Bronchial epithelial cell (primary cell): ENCODE results near the gene ATP1B2. TPM values are rescaled to one million over a fixed set of nuclear protein-coding genes. Genes with fewer than 3 reads are reported as not detected.

Experiments used
- DNase-seq: peaks from one replicate; pipeline ENCODE4 v3.0.0-alpha.2; 2010; ENCODE audit warnings: low read depth
- FAIRE-seq: peaks from 2 replicates; lab custom pipeline; 2011; peaks lifted over from hg19 to GRCh38; lab: Jason Lieb, UNC
- H3K27me3 ChIP-seq: 2 replicates; pipeline ENCODE4 v1.5.1; 2011; ENCODE audit warnings: low read length; ENCODE audit not compliant: control insufficient read depth, insufficient read depth
- H3K36me3 ChIP-seq: 2 replicates; pipeline ENCODE4 v1.5.1; 2011; ENCODE audit warnings: low read length; ENCODE audit not compliant: control insufficient read depth, insufficient read depth
- H3K4me3 ChIP-seq: 2 replicates; pipeline ENCODE4 v1.5.1; 2011; ENCODE audit warnings: mild to moderate bottlenecking, low read depth, low read length, control low read depth
- CTCF ChIP-seq: IDR thresholded peaks from 2 replicates; pipeline ENCODE4 v1.5.1; 2011; ENCODE audit warnings: mild to moderate bottlenecking, moderate library complexity, low read length, control low read depth, inconsistent platforms; ENCODE audit not compliant: insufficient read depth, severe bottlenecking
- total RNA-seq: library from RNA; depleted of rRNA; stranded (reverse); fragments of >200 nt; gene quantifications from 2 replicates; pipeline ENCODE4 v1.2.1, GENCODE V29; 2014

The ATP1B2 gene
- total RNA-seq, 1 donor from 2014 or later: not detected

DNA sequence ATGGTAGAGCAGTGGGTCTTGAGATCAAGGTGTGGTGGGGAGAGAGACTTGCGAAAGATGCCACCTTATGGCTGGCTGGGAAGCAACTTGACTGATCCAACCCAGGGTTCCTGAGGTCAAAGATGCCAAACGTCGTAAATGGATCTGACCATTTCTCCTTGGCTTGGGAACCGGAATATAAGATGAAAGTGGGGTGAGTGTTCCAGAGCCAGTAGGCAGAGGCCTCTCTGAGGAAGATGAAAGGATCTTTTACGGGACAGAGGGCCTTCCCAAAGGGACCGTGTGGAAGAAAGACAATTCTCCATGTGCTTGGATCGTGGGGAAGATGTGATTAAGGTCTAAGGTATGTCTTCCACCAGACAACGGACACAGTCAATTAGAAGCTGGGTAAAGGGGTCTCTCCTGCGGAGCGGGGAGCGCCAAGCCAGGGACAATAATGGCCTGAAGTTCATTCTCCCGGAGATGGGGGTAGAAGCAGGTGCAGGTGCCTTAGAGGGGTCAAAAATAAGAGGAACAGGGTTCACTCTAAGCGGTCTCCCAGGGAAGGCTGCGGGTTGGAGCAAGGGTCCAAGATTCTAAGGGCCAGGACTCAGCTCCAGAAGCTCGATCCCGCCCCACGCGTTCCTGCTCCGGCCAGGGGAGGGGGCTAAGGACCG, 36.8 kb upstream of the ATP1B2 start:
- TF ChIP-seq CTCF: peak; percentile 1
- DNase-seq (peak; percentile 41), FAIRE-seq (no peak)
- Histone ChIP-seq H3K36me3 (peaks cover 3% of the 10 kb centered on the region), H3K27me3 (no peaks in the 10 kb centered on the region), H3K4me3 (peak overlapping the region; percentile 91)

DNA sequence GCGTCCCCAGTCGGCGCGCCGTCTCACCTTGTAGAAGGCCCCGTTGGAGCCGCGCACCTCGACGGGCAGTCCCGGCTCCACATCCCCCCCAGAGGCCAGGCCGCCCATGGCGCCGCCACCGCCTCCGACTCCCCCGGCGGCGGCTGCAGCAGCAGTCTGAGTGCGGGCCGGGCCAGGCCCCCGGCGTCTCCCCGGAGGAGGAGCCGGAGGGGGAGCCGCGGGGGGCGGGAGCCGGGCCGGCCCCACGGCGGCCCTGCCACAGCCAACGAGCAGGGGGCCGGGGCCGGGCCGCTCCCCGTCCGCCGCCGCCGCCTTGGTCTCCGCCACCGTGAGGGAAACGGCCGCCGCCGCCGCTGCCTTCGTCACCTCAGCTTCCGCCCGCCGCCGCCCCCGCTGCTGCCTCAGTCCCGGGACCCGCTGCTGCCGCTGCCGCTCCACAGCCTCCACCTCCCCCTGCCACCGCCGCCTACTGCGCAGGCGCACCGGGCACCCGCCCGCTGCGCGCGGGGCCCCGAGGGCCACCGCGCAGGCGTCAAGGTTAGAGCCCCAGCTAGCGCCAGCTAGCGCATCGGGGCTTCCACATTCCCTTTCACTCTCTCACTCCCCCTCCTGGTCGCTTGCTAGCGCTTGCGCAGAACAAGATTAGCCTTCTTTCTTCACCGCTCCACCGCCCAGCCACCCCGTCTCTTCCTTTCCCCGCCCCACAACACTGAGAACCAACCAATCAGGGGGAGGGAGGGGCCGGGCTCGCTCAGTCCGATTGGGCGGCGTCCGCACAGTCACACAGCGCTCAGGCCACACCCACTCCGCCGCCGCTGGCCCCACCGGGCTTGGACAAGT, 36.1 kb upstream of the ATP1B2 start, which contains the start of gene FXR2:
FXR2 (minus strand) TSS at position 473 of the 840 bp plus-strand sequence; CDS start at position 108, 365 bp downstream.
- no peaks in the 10 kb centered on the region for H3K27me3 ChIP-seq
- peak within 1 kb of the TSS; percentile 91 for H3K4me3 ChIP-seq
- FAIRE-seq: peak; percentile 68
- peak; percentile 89 for TF ChIP-seq CTCF
- H3K36me3 ChIP-seq: peaks cover 1% of the 10 kb centered on the region
- peak; percentile 98 for DNase-seq

DNA sequence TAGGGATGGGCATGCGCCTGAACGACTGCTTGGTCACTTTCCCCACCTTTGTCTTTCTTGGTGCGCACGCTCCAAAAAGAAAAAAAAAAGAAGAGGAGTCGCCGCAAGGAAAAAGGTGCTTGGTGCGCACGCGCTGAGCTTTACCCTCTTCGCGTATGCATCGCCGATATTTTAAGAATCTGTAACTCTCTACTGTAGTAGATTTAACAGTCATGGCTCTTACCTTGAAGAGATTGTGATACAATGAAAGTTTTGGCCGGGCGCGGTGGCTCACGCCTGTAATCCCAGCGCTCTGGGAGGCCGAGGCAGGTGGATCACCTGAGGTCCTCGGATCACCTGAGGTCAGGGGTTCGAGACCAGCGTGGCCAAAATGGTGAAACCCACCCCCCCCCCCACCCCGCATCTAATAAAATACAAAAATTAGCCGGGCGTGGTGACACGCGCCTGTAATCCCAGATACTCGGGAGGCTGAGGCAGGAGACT, 35.4 kb upstream of the ATP1B2 start:
- DNase-seq (no peak), FAIRE-seq (no peak)
- Histone ChIP-seq H3K27me3 (no peaks in the 10 kb centered on the region), H3K4me3 (peak overlapping the region; percentile 19), H3K36me3 (peaks cover 1% of the 10 kb centered on the region)
- no peak for TF ChIP-seq CTCF

- no peak overlapping the region for H3K4me3 ChIP-seq
- no peak for TF ChIP-seq CTCF
- H3K36me3 ChIP-seq: no peaks in the 10 kb centered on the region
- no peak for DNase-seq
- H3K27me3 ChIP-seq: no peaks in the 10 kb centered on the region
- no peak for FAIRE-seq
Observed at GRCh38 chr17:7618608-7619007, 32.1 kb upstream of the ATP1B2 start.

DNA sequence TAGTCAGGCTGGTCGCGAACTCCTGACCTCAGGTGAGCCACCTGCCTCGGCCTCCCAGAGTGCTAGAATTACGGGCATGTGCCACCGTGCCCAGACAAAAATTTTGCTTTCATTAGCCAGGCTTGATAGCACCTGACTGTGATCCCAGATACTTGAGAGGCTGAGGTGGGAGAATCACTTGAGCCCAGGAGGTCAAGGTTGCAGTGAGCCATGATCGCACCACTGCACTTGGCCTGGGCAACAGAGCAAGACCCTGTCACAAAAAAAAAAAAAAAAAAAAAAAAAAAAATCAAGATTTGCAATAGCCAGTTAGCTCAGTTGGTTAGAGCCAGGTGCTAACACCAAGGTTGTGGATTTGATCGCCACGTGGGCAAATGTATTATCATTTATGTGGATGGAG, 29.9 kb upstream of the ATP1B2 start:
- Histone ChIP-seq H3K4me3 (no peak overlapping the region), H3K36me3 (no peaks in the 10 kb centered on the region), H3K27me3 (no peaks in the 10 kb centered on the region)
- DNase-seq (no peak), FAIRE-seq (no peak)
- no peak for TF ChIP-seq CTCF
